HG02588 (cell line): ENCODE data around the gene CAPS.

Experiments
- ATAC-seq: cut with Tn5 transposase; IDR thresholded peaks from one replicate; pipeline ENCODE4 v1.9.1; 2021; ENCODE audit warnings: mild to moderate bottlenecking, moderate library complexity; ENCODE audit not compliant: unreplicated experiment

Gene CAPS

DNA sequence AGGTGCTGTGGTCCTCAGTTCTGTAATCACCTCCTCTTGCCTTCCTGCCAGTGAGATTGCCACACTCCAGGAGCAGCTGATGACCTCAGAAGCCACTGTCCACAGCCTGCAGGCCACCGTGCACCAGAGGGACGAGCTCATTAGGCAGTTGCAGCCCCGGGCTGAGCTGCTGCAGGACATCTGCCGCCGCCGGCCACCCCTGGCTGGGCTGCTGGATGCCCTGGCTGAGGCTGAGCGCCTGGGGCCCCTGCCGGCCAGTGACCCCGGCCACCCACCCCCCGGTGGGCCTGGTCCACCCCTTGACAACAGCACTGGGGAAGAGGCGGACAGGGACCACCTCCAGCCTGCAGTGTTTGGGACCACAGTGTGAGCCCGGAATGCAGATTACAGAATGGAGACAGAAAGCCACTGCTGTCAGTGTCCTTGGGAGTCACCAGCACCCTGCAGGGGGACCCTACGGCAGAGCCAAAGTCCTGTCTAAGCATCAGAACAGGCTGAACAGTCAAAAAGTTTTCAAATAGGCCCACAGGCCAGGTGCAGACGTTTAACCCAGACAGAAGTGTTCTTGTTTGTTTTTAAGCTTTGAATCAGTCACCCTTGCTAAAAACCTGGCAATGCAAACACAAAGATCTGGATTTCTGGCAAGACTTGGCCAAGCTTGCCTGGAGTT, 5.1 kb upstream of the CAPS start:
- ATAC-seq, result no peak

DNA sequence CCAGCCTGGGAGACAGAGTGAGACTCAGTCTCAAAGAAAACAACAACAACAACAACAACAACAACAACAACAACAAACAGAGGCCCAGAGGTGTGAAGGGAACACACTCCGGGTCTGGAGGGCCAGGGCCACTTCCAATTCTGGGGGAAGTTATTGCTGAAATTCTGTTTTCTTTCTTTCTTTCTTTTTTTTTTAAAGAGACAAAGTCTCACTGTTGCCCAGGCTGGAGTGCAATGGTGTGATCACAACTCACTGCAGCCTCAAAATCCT, 3.5 kb upstream of the CAPS start:
- ATAC-seq, result no peak

DNA sequence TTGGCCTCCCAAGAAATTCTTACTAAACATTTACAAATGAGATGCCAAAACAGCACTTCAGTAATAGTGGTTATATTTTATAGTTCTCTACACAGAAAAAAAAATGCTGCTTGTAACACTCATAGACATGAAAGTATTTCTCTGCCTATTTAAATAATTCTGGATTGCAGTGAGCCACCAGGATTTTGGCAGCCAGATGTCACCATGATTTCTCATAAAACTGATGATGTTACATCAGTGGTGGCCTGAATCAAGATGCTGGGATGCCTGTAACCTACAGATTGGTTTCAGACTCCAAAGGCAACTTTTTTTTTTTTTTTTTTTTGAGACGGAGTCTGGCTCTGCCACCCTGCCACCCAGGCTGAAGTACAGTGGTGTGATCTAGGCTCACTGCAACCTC, 2.7 kb upstream of the CAPS start:
- ATAC-seq, result no peak

DNA sequence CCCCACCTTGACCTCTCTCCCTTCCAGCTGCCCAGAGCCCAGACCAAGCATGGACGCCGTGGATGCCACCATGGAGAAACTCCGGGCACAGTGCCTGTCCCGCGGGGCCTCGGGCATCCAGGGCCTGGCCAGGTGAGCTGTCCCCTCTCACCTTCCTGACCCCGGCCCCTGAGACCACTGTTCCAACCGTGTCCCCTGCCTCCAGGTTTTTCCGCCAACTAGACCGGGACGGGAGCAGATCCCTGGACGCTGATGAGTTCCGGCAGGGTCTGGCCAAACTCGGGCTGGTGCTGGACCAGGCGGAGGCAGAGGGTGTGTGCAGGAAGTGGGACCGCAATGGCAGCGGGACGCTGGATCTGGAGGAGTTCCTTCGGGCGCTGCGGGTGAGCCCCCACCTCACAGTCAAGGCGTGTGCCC, 312 bp downstream of the CAPS start:
- no peak for ATAC-seq

DNA sequence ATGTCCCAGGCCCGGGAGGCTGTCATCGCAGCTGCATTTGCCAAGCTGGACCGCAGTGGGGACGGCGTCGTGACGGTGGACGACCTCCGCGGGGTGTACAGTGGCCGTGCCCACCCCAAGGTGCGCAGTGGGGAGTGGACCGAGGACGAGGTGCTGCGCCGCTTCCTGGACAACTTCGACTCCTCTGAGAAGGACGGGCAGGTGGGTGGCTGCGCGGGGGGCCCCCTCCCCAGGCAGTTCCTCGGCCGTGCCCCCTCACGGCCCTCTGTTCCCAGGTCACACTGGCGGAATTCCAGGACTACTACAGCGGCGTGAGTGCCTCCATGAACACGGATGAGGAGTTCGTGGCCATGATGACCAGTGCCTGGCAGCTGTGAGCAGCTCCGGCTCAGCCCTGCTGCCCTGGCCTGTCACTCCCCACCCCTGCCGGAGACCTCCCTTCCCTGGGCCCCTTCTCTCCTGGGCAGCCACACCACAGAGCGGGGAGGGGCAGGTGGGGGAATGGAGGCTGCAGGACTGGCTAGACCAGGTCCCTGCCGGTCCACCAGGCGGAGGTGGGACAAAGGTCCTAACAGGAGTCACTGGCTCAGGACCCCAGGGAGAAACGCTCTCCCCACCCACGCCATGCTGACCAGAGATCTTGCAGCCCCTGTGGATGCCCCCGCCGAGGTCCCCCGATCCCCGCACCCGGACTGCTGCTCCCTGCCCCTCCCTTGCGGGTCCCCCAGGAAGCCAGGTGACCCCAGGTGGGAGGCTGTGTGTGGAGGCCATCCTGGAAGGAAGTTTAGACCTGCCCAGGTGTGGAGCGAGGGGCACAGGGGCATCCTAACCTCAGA, 1.1 kb downstream of the CAPS start:
- ATAC-seq, result no peak

DNA sequence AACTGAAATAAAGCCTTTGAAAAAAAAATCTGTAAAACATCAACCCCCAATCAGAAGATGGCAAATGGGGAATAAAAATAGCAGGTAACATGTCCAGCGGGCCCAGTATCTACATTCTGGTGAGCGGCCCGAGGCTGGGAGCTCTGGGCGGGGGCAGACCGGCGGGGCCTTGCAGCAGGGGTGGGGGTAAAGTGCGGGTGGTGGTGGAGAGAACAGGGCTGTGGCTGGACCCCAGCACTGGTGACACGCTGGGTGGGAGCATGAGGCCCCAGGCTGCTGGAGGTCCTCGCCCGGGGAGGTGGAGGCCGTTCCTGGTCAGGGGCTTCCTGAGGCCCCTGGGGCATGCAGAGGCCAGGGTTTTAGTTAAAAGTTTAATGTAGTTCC, 1.7 kb downstream of the CAPS start:
- no peak for ATAC-seq

DNA sequence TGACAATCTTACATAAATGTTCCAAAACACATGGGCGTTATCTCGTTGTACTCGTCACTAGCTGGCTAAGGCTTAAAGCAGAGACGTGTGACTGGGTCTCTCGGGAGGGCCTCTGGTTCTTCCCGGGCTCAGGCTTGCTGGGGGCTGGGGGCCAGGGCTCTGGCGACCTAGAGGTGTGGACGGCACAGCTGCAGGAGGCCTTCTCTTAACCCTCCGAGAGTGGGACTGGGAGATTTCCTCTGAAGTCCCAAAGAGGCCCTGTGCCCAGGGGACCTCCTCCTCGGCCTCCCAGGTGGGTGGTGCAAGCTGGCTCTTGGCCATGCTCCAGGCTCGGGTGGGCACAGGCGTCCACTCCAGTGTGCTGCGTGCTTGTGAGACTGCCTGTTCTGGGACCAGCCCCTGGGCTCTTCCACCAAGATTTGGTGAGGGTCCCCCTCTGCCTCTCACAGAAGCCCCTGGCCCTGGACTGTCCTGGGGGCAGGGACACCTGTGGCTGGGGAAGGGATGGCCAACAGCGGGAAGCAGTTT, 2.2 kb downstream of the CAPS start:
- no peak for ATAC-seq

DNA sequence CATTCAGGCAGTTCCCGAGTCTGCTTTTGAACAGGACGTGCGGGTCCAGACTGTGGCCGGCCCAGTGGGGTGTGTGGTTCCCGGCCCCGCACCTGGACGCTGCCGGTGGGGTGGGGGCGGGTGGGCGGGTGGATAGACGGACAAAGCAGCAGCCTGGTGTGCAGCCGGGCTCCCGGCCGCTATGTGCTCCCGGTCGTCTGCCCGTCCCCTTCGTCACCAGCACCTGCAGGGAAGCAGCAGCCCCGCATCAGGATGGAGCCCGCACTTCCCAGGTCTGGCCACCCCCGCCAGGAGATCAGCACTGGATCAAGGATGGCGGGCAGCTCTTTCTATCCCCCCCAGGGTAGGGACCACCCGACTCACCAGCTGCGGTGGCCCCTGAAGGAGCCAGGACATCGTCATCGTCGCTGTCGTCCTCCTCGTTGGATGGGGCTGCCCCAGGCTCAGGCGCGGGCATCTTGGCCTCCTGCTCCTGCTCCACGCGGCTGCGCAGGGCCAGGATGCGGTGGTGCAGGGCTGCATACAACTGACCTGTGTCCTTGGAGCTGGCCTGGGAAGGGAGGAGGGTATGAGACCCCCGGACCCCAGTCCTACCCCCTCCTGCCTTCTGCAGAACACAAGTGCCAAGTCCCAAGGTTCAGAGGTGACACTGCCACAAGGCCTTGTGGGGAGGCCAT, 3.5 kb downstream of the CAPS start:
- ATAC-seq, result no peak

DNA sequence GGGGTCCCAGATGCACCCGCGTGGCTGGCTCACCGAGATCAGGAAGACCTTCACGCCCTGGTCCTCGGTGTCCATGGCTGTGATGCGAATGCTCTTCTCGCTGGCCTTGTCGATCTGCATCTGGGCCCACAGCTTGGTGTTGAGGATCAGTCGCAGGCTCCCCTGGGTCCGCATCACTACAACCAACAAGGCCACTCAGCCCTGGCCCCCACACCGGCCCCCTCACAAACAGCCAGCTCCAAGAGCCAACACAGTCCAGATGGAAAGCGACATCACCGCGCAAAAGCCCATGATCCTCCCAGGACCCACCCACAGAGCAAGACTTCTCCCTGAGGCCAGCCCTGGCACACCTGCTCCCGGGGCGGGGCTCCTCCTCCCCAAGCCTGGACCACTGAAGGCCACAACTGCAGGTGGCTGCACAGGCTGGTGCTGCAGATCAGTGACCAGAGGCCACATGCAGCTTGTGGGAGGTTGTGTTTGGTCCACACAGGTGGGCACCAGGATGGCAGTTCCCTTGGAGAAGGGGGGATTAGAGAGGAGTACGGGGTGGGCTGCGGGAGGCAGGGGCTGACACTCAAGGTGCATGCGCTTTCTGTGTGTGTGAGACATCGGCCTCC, 4.5 kb downstream of the CAPS start:
- no peak for ATAC-seq

DNA sequence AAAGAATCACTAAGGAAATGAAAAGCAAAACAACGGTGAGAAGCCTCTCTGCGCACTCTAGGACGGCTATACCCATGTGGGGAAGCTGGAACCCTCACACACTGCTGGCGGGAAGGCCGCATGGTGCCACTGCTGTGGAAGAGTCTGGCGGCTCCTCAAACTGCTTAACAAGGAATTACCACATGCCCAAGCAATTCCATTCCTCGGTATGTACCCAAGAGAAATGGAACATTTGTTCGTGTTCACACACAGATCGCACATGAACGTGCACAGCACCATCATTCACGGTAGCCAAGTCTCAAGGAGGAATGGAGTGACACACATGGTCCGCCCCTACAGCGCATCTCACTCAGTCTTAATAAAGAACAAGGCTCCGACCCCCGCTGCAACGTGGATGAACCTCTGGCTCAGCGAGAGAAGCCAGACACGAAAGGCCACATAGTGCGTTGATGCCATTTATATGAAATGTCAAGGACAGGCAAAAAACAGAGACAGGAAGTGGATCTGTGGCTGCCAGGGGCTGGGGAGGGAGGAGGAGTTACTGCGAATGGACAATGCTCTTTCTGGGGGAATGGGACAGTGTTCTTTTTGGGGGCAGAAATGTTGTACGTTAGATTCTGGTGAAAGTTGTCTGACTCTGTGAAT, 7.6 kb downstream of the CAPS start:
- no peak for ATAC-seq

DNA sequence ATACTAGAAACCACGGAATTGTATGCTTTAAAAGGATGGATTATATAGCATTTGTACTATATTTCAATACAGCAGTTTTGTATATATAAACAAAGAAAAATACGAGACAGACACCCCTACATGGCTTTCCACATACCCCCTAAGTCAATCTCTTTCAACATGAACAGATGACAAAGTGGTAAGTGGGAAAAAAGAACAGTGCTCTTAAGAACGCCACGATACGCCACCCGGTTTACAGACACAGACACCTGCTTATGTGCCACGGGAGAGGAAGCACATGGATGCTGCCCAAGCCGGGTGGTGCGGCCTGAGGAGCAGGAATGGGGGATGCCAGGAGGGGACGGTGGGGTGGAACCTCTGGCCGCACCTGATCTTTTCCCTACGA, 8.1 kb downstream of the CAPS start:
- ATAC-seq, result no peak

DNA sequence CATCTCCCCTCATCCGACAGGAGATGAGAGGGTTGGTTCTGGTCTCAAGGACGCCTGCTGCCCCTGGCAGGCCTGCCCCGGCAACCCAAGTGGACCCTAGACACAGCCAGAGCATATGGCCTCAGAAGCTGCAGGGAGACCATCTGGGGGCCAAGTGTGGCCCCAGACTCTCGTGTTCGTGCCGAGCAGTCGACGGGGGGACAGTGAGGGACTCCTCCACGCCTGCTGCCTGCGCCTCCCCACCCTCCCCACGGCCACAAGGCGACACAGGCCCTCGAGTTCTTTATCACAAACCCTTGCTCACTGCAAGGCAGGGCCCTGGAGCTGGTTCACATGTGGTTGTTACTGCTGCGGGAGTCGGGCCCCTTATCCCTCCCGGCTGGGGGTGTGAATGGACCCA, 9.3 kb downstream of the CAPS start:
- no peak for ATAC-seq

DNA sequence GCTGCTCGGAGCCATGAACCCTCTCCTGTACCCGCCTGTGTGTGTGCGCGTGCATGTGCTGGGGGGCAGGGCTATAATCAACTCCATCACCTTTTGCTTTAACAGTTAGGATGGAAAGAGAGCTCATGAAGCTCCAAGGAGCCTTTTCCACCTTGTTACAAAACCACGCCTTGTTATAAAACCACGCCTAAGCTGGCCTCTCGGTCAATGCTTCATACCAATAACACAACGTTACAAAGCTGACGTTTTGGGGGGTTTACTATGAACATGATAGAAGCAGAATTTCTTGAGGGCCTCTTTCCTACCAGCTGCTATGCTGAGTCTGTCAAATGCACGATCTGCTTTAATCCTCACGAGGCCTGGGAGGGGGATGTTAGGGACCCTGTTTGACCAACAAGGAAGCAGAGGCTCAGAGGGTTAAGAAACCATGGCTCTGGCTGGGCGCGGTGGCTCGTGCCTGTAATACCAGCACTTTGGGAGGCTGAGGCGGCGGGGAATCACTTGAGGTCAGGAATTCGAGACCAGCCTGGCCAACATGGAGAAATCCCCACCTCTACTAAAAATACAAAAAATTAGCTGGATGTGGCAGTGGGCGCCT, 11.9 kb downstream of the CAPS start:
- ATAC-seq, result no peak

DNA sequence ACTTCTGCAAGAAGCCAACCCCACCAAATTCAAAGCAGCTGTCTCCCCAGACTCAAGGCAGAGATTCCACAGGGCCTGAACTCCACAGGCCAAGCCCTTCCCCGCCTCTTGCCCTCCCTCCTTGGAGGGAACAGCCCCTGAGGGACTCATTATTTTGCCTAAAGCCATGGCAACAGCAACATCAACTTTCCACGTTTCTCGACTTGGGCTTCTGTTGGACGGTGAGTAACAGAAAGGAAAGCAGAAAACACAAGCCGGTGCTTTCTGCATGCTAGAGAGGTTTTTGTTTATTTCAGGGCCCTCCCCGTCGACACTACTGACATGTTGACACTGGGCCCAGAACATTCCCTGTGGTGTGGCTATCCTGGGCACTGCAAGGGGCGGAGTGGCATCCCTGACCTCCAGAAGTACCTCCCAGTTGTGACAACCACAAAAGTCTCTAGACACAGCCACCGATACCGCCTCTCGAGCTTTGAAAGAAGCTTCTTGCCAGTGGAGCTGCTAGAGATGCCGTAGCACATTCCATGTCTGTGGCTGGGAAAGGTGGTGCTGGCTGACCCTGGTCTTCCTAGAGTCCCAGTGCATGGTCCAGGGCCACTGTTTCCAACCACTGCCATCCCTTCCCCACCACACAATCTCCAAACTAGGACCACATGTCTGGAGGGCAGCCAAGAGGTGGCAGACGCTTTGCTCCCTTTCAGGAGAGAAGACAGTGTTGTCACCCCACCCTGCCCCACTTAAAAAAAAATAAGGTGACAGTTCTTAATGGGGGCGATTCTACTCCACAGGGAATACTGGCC, 12.8 kb downstream of the CAPS start:
- no peak for ATAC-seq

DNA sequence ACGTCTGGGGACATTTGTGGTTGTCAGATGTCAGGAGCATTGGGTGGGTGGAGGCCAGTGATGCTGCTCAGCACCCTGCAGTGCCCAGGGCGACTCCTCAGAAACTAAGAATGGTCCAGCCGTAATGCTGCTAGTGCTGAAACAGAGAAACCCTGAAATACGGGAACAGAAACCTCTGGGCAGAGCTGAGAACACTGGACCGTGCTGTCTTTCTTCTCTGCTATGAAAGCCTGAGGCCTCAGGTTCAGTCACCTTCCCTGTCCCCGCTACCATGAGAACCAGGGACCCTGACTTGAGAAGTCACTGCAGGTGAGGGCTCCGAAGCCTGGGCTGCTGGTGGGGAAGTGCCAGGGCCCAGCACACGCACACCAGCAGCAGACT, 13.4 kb downstream of the CAPS start:
- ATAC-seq, result no peak

DNA sequence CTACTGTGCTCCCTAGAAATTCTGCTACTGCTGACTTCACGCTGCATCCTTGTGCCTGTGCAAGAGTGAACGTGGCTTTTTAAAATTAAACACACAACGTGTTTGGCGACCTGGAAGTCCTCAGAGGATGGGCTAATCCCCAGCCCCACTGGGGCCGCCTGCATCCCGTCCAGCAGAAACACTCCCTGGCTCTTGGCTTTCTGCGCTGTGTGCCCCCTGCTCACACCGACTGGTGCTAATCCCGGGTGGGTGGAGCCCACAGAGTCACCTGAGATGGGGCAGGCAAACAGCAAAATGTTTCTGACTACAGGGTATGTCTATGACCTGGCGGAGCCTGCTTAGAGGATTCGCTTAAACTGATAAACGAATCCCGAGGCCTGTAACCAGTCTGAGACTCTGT, 15.1 kb downstream of the CAPS start:
- ATAC-seq, result no peak

DNA sequence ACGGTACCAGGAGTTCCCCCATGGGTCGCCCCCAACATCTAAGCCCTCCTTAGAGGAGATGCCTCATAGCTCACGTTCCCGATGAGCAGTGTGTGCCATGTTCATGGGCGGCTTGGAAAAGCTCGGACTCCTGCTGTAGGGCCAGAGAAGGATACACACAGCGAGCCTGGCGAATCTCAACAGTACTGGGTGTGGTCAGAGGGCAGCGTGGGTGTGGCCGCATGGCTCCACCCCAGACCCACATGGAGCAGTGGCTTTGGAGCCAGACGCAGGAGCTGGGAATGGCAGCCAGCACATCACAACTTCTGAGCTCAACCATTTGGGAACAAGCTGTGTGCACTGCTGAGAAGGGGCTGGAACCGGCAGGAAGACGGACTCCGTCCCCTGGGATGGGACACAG, 15.6 kb downstream of the CAPS start:
- ATAC-seq, result no peak

DNA sequence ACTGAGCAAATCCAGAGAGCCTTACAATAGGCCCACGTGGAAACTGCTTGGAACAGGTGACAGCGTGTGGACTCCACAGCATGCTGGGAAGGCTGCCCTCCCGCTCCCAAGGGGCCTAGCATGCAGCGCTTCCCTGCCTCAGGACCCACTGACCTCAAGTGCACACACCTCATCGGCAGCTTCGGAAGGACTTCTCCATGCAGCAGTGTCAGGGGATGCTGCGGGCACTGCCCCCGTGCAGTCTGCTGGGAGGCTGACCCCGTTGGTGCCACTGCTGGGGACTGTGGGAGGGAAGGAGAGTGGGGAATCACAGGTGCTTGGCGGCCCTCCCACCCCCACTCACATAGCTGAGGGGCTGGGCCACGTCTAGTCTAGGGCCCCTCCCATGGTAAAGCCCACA, 17.2 kb downstream of the CAPS start:
- no peak for ATAC-seq

DNA sequence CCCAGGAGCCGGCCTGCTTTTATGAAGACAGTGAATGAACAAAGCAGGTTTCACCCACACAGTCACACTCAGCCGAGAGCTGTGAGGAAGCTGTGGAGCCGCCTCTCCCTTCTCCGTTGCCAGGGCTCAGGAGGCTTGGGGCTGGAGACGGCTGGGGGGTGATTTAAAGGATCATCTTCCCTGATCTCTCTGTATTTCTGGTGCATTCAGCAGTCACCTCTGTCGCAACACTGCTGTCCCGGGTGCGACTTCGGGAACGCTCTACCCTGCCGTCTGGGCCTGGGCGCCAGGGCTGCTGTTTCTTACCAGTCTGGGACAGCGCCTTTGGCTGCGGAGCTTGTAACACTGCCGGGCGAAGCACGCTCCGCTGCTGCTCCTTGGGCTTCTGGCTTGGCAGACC, 18.1 kb downstream of the CAPS start:
- no peak for ATAC-seq

DNA sequence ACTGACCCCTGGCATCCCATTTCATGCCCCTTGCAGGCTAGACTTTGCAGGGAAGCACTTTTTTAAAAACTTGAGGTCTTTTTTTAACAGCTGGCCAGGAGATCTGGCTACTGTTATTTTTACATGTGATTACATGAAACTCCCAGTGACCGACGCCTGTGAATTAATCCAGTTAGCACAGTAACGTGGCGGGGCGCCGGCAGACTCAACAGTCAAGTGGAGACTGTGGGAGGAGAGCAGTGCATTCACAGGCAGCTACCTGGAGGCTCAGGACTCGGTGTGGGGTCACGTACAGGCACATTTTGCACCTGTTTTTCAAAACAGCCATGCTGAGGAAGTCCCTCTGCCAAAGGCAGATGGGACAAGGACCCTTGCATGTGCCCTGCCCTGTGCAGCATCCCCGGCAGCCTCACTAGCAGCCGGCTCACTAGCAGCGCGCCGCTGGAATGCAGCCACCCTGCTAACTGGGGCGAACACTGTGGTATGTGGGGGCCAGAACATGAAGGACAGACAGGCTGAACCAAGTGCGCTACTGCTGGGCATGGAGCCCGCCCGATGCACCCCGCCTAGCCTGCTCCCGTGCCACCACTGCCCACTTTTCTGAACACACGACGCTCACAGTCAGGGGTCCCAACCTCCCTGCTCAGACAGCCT, 18.7 kb downstream of the CAPS start:
- ATAC-seq, result no peak
